ENCODE data around the gene ARHGEF38. TPM values are rescaled to one million over a fixed set of nuclear protein-coding genes. Genes with fewer than 3 reads are reported as not detected.

The ARHGEF38 gene
- total RNA-seq, 1 experiment from 2014 or later = 0.15 TPM

- H3K9me2 ChIP-seq (ENCODE audit: insufficient read depth) = peaks cover 4% of the 10 kb centered on the region; the same call in 1 of the 2 replicates
- POLR2A ChIA-PET (ENCODE audit: unreplicated experiment) = no interaction called here
- CTCF ChIA-PET = no interaction called here
- H3K79me2 ChIP-seq (ENCODE audit: low read depth) = no peaks in the 10 kb centered on the region
- H3K4me2 ChIP-seq = no peak overlapping the region
- no TSS peak for BruUV-seq (replicated peaks)
- no peaks in the 10 kb centered on the region for H3F3A ChIP-seq (ENCODE audit: insufficient read depth, low read depth)
- intact Hi-C loops (cut with micrococcal nuclease; ENCODE audit: unreplicated experiment) = no loop called here
- H3K36me3 ChIP-seq (ENCODE audit: low read depth) = no peaks in the 10 kb centered on the region
- TF ChIP-seq EZH2 (IDR thresholded peaks at IDR 0.05; ENCODE audit: low read depth) (no peak), CTCF (conservative IDR thresholded peaks at IDR 0.05) (no peak)
- no peak overlapping the region for H3K4me3 ChIP-seq
- H4K20me1 ChIP-seq (ENCODE audit: insufficient read depth) = no peaks in the 10 kb centered on the region
- H3K27ac ChIP-seq = no peak overlapping the region
- no peaks in the 10 kb centered on the region for H3K4me1 ChIP-seq (replicated peaks; ENCODE audit: insufficient read depth)
- H3K9me3 ChIP-seq (ENCODE audit: insufficient read depth, low read depth) = no peaks in the 10 kb centered on the region
- no peak overlapping the region for H2AFZ ChIP-seq
- H3K27me3 ChIP-seq (ENCODE audit: insufficient read depth, low read depth) = no peaks in the 10 kb centered on the region
- no peak for DNase-seq
These were observed 93.0 kb downstream of the ARHGEF38 start for GRCh38 chr4:105645440-105645839.

GRCh38 chr4:105650190-105650589 is 97.8 kb downstream of the ARHGEF38 start:
- ChIA-PET CTCF (no interaction called here), POLR2A (ENCODE audit: unreplicated experiment) (no interaction called here)
- Histone ChIP-seq H3K27me3 (ENCODE audit: insufficient read depth, low read depth) (no peaks in the 10 kb centered on the region), H3K79me2 (ENCODE audit: low read depth) (no peaks in the 10 kb centered on the region), H3K4me3 (no peak overlapping the region), H2AFZ (no peak overlapping the region), H3K4me2 (no peak overlapping the region), H4K20me1 (ENCODE audit: insufficient read depth) (no peaks in the 10 kb centered on the region), H3F3A (ENCODE audit: insufficient read depth, low read depth) (no peaks in the 10 kb centered on the region), H3K9me3 (ENCODE audit: insufficient read depth, low read depth) (no peaks in the 10 kb centered on the region), H3K36me3 (ENCODE audit: low read depth) (no peaks in the 10 kb centered on the region), H3K9me2 (ENCODE audit: insufficient read depth) (no peaks in the 10 kb centered on the region), H3K27ac (no peak overlapping the region), H3K4me1 (replicated peaks; ENCODE audit: insufficient read depth) (no peaks in the 10 kb centered on the region)
- TF ChIP-seq EZH2 (IDR thresholded peaks at IDR 0.05; ENCODE audit: low read depth) (no peak), CTCF (conservative IDR thresholded peaks at IDR 0.05) (no peak)
- DNase-seq = no peak
- intact Hi-C loops (cut with micrococcal nuclease; ENCODE audit: unreplicated experiment) = no loop called here
- no TSS peak for BruUV-seq (replicated peaks)

- CTCF ChIA-PET = interaction anchor here (0.6 kb wide), 1 partner anchor 830 kb away, joined by 14 read pairs; no protein-coding TSS in a partner anchor
- POLR2A ChIA-PET (ENCODE audit: unreplicated experiment) = no interaction called here
These were observed 99.5 kb downstream of the ARHGEF38 start for GRCh38 chr4:105651884-105652283.

More at GRCh38 chr4:105651884-105652283, 99.5 kb downstream of the ARHGEF38 start:
- Histone ChIP-seq H3K27me3 (ENCODE audit: insufficient read depth, low read depth) (no peaks in the 10 kb centered on the region), H4K20me1 (ENCODE audit: insufficient read depth) (no peaks in the 10 kb centered on the region), H3K27ac (no peak overlapping the region), H2AFZ (no peak overlapping the region), H3F3A (ENCODE audit: insufficient read depth, low read depth) (no peaks in the 10 kb centered on the region), H3K4me3 (no peak overlapping the region), H3K36me3 (ENCODE audit: low read depth) (no peaks in the 10 kb centered on the region), H3K9me2 (ENCODE audit: insufficient read depth) (no peaks in the 10 kb centered on the region), H3K4me2 (no peak overlapping the region), H3K79me2 (ENCODE audit: low read depth) (no peaks in the 10 kb centered on the region), H3K4me1 (replicated peaks; ENCODE audit: insufficient read depth) (peaks cover 3% of the 10 kb centered on the region; the same call in 1 of the 2 replicates), H3K9me3 (ENCODE audit: insufficient read depth, low read depth) (no peaks in the 10 kb centered on the region)
- no TSS peak for BruUV-seq (replicated peaks)
- no peak for DNase-seq
- intact Hi-C loops (cut with micrococcal nuclease; ENCODE audit: unreplicated experiment) = no loop called here
- TF ChIP-seq CTCF (conservative IDR thresholded peaks at IDR 0.05) (no peak), EZH2 (IDR thresholded peaks at IDR 0.05; ENCODE audit: low read depth) (no peak)
